Cardiac fibroblast (primary cell): ENCODE measurements around the gene MRPL40.

Experiments used
- DNase-seq, 2 donors: peaks; one replicate each; pipeline versions ENCODE4 v3.0.0 to v3.0.0-alpha.2; 2010; ENCODE audit warnings: low read depth in 2 of 2
- H3K4me3 ChIP-seq, 2 donors: replicated peaks in 1 of 2; 1 replicate in 1 of 2; 2 replicates in 1 of 2; pipeline ENCODE4 v1.5.1; 2011; ENCODE audit warnings: low read depth in 2 of 2, low read length in 2 of 2, mild to moderate bottlenecking in 2 of 2, moderate library complexity in 1 of 2
- TF ChIP-seq, protein P1 (sequence below): IDR thresholded peaks from one replicate; pipeline ENCODE4 v1.5.1; 2011; ENCODE audit warnings: low read depth, mild to moderate bottlenecking, low read length, inconsistent platforms

The MRPL40 gene

DNA sequence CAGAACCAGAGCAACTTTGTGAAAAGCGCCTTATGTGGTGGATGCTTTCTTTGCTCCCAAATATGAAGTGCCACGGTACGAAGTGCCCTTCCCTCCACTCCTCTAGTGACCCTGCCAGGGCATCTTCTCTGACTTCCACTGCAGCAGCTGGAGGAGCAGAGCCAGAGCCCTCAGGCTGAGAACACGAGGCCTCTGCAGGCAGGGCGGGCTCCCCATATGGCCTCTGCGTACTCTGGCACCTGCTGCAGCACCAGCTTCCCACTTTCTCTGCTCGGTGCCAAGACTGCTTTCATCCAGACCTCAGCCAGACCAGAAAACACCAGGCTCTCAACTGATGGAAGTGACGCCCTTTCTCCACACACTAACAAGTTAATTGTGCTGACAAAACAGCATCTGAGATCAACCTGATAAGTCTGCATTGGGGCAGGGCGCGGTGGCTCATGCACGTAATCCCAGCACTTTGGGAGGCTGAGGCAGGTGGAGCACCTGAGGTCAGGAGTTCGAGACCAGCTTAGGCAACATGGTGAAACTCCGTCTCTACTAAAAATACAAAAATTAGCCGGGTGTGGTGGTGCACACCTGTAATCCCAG lies 33.9 kb downstream of the MRPL40 start:
- no peak for DNase-seq
- TF ChIP-seq, protein P1, sequence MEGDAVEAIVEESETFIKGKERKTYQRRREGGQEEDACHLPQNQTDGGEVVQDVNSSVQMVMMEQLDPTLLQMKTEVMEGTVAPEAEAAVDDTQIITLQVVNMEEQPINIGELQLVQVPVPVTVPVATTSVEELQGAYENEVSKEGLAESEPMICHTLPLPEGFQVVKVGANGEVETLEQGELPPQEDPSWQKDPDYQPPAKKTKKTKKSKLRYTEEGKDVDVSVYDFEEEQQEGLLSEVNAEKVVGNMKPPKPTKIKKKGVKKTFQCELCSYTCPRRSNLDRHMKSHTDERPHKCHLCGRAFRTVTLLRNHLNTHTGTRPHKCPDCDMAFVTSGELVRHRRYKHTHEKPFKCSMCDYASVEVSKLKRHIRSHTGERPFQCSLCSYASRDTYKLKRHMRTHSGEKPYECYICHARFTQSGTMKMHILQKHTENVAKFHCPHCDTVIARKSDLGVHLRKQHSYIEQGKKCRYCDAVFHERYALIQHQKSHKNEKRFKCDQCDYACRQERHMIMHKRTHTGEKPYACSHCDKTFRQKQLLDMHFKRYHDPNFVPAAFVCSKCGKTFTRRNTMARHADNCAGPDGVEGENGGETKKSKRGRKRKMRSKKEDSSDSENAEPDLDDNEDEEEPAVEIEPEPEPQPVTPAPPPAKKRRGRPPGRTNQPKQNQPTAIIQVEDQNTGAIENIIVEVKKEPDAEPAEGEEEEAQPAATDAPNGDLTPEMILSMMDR, result no peak
- H3K4me3 ChIP-seq, result no peak overlapping the region

GRCh38 chr22:19466848-19467752 lies 34.8 kb downstream of the MRPL40 start:
- H3K4me3 ChIP-seq, result no peak overlapping the region
- TF ChIP-seq, protein P1, result no peak
- no peak for DNase-seq

DNA sequence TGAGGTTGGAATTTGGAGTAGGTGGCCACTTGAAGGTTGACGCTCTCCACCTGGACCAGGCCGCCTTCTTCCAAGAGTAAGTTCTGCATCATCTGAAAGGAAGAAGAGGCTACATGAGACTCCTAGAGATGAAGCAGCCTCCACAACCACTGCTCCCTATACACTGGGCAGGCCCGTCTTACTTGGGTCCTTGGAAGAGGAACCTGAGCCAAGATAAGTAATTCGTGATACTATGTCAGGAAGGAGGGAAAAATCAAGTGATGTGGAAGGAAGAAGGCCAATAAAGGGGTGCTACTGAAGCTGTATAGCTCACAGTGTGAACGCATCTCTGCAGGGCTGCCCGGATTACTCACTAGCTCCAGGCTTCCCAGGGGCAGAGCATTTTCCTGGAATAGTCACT lies 35.6 kb downstream of the MRPL40 start:
- H3K4me3 ChIP-seq, result no peak overlapping the region
- TF ChIP-seq, protein P1, result no peak
- DNase-seq, result no peak

GRCh38 chr22:19469421-19469820 lies 37.1 kb downstream of the MRPL40 start:
- DNase-seq, result no peak
- no peak overlapping the region for H3K4me3 ChIP-seq
- TF ChIP-seq, protein P1, result no peak

DNA sequence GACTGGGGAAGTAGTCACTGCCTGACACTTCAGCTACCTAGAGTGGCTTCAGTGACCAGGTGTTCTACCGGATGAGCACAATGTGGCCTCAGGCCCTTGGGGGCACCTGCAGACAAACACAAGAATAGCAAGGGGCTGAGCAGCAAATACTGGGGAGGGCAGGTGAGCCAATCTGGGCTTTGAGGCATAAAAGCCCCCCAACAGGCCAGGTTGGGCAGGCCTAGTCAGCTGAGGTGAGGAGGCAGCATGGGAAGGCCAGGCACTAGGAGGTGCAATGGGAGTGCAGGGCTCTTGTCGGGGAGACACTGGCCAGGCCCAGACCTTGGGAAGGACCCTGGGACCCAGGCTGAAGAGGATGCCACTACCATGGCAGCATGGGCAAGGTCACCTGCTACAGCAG lies 37.7 kb downstream of the MRPL40 start:
- no peak for DNase-seq
- H3K4me3 ChIP-seq, result no peak overlapping the region
- TF ChIP-seq, protein P1, result no peak

GRCh38 chr22:19471572-19471971 lies 39.2 kb downstream of the MRPL40 start:
- TF ChIP-seq, protein P1, result no peak
- no peak overlapping the region for H3K4me3 ChIP-seq
- no peak for DNase-seq
